ENCODE measurements around the gene LTV1. TPM values are rescaled to one million over a fixed set of nuclear protein-coding genes. Genes with fewer than 3 reads are reported as not detected.
"Not testable (repeated sequence)": the region's sequence is repeated elsewhere in the genome, so short reads cannot be mapped to it uniquely, and the experiment has no call there.

Gene LTV1, protein sequence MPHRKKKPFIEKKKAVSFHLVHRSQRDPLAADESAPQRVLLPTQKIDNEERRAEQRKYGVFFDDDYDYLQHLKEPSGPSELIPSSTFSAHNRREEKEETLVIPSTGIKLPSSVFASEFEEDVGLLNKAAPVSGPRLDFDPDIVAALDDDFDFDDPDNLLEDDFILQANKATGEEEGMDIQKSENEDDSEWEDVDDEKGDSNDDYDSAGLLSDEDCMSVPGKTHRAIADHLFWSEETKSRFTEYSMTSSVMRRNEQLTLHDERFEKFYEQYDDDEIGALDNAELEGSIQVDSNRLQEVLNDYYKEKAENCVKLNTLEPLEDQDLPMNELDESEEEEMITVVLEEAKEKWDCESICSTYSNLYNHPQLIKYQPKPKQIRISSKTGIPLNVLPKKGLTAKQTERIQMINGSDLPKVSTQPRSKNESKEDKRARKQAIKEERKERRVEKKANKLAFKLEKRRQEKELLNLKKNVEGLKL
- 16.2 and 18.2 TPM in 2 replicates for total RNA-seq

DNA sequence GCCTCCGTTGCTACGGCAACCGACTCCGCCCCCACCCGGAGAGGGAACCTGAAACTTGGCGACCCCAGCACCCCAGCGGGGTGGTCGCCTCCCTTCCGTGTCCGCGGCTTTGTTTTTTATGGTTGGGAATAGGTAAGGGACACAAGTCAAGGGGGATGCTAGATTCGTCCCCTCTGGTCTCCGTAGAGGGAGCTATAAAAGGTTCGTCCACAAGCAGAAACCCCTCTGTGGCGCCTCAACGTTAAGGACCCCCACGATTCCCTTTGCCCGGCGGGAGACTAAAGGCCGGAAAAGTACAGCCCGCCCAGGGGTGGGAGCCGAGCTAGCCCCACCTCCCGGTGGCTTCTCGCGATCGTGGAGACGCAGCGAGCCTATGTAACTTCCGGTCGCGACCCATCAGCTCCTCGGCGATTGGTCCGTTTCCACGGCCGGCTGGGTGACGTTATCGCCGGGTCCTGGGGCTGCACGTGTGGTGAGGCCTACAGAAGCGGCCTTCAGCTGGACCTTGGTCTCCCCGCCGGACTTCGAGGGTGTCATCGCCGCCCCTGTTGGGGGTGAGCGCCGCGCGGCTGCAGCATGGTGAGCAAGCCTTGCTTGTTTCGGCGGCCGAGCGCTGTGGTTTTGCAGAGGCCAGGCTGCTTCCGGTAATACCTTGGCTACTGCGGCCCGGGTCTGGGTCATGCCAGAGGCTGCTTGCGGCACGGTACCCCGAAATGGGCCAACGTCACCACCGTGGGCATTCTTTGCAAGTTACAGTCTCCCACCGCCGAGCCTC is at the start of gene LTV1:
Gene LTV1, plus strand, starts transcription at position 437 of the 775 bp plus-strand sequence. Its CDS starts 140 bp downstream, at position 577.
- DNase-seq (ENCODE audit: extremely low read depth, low read depth, low spot score): peak; percentile 74

DNA sequence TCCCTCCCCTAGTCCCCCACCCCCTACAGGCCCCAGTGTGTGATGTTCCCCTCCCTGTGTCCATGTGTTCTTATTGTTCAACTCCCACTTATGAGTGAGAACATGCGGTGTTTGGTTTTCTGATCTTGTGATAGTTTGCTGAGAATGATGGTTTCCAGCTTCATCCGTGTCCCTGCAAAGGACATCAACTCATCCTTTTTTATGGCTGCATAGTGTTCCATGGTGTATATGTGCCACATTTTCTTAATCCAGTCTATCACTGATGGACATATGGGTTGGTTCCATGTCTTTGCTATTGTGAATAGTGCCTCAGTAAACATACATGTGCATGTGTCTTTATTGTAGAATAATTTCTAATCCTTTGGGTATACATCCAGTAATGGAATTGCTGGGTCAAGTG is 46.6 kb upstream of the LTV1 start:
- not testable (repeated sequence) for DNase-seq (ENCODE audit: extremely low read depth, low read depth, low spot score)

GRCh38 chr6:143798487-143798886 is 44.7 kb upstream of the LTV1 start:
- DNase-seq (ENCODE audit: extremely low read depth, low read depth, low spot score): not testable (repeated sequence)

DNA sequence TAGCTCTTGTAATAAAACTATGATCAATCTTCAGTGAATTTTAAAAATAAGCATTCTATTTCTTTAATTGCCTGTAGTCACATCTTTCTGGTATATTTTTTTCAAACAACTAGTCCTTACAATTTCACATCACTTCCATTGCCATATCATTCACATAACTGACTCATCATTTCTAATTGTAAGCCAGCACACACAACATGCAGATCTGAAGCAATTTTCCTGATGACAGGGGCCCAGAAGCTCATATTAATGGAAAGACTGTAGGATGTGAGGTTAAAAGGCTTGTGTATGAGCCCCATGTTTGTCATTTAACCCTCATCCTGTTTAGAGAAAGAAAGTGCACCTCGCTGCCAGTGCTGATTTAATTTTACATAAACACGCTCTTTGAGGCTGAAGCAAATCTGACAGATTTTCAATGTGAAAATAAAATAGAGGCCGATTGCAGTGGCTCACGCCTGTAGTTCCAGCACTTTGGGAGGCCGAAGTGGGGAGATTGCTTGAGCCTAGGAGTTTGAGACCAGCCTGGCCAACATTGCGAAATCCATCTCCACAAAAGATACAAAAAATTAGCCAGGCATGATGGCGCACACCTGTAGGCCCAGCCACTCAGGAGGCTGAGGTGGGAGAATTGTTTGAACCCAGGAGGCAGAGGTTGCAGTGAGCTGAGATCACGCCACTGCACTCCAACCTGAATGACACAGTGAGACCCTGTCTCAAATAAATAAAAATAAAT is 40.1 kb upstream of the LTV1 start:
- DNase-seq (ENCODE audit: extremely low read depth, low read depth, low spot score): no peak

DNA sequence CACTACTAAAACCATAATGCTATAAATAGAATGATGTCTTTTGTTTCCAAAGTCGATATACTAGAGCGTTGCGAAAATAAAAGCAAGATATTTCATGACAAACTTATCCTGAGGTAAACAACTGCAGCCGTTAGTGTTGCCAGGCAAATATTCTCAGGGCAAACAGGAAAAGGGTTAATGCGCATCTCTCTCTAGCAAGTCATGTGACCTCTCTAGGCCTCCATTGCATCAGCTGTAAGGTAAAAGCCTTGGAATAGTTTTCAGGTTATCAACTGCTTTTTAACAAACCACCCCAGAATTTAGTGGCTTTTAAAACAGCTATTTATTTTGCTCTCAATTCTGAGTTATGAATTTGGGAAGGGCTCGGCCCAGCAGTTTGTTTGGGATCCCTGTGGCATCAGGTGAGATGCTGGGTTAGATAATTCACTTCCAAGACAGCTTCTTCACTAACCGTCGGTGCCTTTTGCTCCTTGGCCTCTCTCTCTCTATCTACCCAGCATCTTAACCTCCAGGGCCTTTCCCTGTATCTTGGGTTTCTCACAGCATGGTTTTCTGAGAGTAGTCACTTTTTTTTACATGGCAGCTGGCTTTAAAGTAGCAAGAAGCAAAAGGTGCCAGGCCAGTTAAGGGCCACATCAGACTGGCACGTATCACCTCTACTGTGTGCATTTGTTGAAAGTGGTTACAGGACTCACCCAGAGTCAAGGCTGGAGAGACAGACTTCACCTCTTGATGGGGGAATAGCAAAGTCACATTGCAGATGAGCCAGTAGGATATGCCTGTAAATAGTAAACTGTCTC is 39.2 kb upstream of the LTV1 start:
- no peak for DNase-seq (ENCODE audit: extremely low read depth, low read depth, low spot score)

DNA sequence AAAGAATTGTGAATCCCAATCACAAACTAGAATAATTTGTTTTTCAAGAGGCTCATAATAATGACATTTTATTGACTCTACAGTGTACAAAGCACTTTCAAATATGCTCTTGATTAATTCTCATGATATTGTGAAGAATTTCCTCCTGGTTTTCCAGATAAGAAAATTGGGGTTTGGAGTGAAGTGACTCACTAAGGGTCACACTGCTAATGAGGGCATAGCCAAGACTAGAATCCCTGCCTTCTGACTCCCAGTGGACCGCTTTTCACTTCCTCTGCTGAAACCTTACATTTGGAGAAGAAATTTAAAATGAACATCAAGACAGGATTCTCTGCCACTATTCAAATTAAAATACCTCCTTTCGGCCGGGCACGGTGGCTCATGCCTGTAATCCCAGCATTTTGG is 38.3 kb upstream of the LTV1 start:
- peak; percentile 48 for DNase-seq (ENCODE audit: extremely low read depth, low read depth, low spot score)

DNA sequence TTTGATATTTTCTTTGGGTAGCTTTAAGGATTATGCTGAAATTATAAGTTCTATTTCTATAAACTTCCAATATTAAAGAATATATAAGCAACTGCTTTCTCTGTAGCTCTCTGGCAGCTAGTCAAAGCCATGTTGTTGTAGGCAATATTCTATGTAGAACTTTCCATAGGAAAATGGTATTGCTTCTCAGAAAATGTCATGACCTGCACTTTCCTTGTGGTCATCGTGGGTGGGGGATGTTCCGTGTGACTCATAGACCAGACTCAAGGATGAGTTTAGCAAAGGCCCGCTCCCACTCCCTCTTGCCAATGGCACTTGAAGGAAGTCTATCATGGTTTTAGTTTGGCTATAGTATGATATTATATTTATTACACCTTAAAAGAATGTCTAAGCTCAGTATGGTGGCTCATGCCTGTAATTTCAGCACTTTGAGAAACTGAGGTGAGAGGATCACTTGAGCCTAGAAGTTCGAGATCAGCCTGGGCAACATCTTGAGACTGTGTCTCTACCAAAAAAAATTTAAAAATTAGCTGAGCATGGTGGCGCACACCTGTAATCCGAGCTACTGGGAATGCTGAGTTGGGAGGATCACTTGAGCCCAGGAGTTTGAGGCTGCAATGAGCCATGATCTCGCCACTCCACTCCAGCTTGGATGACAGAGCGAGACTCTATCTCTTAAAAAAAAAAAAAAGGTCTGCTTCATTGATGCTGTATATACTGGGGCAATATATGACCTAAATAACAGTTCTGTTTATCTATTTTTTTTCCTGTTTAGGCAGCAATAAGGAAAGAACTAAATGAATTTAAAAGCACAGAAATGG is 36.6 kb upstream of the LTV1 start:
- no peak for DNase-seq (ENCODE audit: extremely low read depth, low read depth, low spot score)

GRCh38 chr6:143807103-143807772 is 35.9 kb upstream of the LTV1 start:
- no peak for DNase-seq (ENCODE audit: extremely low read depth, low read depth, low spot score)

- no peak for DNase-seq (ENCODE audit: extremely low read depth, low read depth, low spot score)
These were observed 32.4 kb upstream of the LTV1 start for GRCh38 chr6:143810745-143811144.

- DNase-seq (ENCODE audit: extremely low read depth, low read depth, low spot score): no peak
These were observed 31.5 kb upstream of the LTV1 start for GRCh38 chr6:143811501-143812157.

GRCh38 chr6:143817621-143818020 is 25.5 kb upstream of the LTV1 start:
- DNase-seq (ENCODE audit: extremely low read depth, low read depth, low spot score): no peak

DNA sequence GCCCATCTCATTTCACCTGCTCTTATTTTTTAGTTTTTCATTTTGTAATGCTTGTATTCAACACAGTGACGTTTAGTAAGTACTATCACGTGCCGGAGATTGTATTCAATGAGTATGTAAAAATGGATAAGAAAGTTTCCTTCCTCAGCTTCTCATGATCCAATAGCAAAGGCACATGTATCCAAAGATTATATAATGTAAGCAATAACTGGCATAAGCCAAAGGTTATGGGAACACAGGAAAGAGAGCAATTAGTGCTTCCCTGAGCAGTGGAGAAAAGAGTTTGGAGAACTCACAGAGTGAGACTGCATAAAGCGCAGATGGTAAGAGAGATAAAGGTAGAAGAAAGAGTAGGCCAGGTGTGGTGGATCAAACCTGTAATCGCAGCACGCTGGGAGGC is 21.8 kb upstream of the LTV1 start:
- peak; percentile 70 for DNase-seq (ENCODE audit: extremely low read depth, low read depth, low spot score)

- DNase-seq (ENCODE audit: extremely low read depth, low read depth, low spot score): peak; percentile 74
These were observed 20.5 kb upstream of the LTV1 start for GRCh38 chr6:143822584-143823024.

DNA sequence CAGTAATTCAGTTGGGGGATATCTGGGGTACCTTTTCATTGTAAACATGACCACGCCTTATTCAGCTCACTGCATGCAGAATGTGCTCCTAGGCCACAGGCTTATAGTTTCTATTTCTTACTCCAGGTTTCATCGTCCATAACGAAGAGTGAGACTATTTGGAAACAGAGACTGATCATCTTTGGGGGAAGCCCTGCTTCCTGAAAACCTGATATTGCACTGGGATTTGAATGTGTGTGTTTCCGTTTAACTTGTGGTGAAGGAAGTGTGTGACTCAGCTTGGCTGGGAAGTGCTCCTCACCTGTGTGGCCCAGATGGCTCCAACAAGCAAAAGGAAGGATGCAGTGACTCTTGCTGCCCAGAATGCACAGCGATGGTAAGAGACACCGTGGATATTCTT is 19.6 kb upstream of the LTV1 start:
- peak; percentile 77 for DNase-seq (ENCODE audit: extremely low read depth, low read depth, low spot score)

DNA sequence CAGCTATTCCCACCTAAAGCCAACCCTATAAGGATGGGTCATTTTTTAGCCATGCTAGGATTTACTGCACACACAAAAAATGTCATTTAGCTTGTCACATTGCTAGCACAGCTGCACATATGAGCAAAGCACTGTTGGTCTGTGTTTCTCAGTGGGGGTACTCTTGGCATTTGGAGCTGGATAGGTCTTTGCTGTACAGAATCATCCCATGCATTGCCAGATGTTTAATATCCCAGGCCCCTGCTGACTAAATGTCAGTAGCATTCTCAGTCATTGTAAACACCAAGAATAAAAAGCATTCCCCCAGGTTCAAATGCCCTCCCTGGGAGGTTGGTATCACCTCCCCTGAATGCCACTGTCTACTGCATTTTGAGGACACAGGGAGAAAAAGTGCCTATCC is 14.6 kb upstream of the LTV1 start:
- DNase-seq (ENCODE audit: extremely low read depth, low read depth, low spot score): no peak

GRCh38 chr6:143836150-143836549 is 7.0 kb upstream of the LTV1 start:
- no peak for DNase-seq (ENCODE audit: extremely low read depth, low read depth, low spot score)

DNA sequence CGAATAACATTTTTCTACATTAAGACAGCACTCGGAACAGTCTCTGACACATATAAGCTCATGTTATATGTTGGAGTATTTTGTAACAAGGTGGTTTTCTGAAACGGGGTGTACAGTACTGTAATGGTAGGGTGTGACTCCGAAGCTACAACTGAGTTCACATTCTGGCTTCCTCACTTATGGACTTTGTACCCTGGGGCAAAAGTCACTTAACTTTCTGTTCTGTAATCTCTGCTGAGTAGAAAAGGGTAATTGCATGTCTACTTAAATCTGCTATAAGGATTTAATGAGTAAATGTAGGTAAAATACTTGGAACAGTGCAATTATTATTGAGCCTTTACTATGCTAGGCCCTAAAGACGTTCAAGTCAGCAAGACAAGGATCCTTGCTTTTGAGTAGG is 4.7 kb upstream of the LTV1 start:
- DNase-seq (ENCODE audit: extremely low read depth, low read depth, low spot score): no peak

- no peak for DNase-seq (ENCODE audit: extremely low read depth, low read depth, low spot score)
These were observed 3.9 kb upstream of the LTV1 start for GRCh38 chr6:143839196-143839595.
